Astrocyte (in vitro differentiated cells and primary cell): ENCODE results near the gene DMRTA2.
A peak's percentile ranks its signal among the peaks of the same experiment; 100 is the strongest.

Source experiments
- EZH2 ChIP-seq: IDR thresholded peaks from 2 replicates; pipeline ENCODE4 v1.6.1; 2012; ENCODE audit warnings: mild to moderate bottlenecking, low read length, inconsistent platforms; ENCODE audit not compliant: insufficient read depth
- TF ChIP-seq, protein P1 (sequence below): IDR thresholded peaks from 2 replicates; pipeline ENCODE4 v1.5.1; 2011; ENCODE audit warnings: low read depth, mild to moderate bottlenecking, inconsistent platforms, low read length, moderate library complexity; ENCODE audit not compliant: insufficient read depth

DNA sequence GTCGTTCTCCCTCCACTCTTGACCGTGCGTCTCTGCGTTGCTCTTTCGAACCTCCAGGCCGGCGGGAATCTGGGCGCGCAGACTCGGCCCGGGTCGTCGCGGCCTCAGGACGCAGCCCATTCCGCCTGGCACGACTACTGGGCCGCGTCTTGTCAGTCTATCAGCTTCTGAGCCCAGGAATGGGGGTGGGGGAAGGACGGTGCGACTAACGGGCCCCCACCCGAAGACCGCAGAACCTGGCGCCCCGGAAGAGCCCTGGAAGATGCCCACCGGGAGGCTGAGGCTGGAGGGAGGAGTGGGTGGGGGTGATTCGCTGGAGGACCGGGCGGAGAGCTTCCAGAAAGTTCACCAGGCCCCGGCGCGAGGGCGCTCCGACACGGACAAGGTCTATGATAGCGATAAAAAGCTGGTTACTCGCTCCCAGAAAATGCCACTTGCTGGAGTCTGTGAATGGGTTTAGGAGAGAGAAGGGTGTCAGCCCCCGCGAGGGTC is 1.7 kb upstream of the DMRTA2 start:
- TF ChIP-seq, protein P1, sequence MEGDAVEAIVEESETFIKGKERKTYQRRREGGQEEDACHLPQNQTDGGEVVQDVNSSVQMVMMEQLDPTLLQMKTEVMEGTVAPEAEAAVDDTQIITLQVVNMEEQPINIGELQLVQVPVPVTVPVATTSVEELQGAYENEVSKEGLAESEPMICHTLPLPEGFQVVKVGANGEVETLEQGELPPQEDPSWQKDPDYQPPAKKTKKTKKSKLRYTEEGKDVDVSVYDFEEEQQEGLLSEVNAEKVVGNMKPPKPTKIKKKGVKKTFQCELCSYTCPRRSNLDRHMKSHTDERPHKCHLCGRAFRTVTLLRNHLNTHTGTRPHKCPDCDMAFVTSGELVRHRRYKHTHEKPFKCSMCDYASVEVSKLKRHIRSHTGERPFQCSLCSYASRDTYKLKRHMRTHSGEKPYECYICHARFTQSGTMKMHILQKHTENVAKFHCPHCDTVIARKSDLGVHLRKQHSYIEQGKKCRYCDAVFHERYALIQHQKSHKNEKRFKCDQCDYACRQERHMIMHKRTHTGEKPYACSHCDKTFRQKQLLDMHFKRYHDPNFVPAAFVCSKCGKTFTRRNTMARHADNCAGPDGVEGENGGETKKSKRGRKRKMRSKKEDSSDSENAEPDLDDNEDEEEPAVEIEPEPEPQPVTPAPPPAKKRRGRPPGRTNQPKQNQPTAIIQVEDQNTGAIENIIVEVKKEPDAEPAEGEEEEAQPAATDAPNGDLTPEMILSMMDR = no peak
- peak; percentile 52 for TF ChIP-seq EZH2
